ENCODE measurements around the gene AEBP1. TPM values are rescaled to one million over a fixed set of nuclear protein-coding genes. Genes with fewer than 3 reads are reported as not detected.

AEBP1 gene
- total RNA-seq, 1 donor from 2014 or later: 52.2 TPM

DNA sequence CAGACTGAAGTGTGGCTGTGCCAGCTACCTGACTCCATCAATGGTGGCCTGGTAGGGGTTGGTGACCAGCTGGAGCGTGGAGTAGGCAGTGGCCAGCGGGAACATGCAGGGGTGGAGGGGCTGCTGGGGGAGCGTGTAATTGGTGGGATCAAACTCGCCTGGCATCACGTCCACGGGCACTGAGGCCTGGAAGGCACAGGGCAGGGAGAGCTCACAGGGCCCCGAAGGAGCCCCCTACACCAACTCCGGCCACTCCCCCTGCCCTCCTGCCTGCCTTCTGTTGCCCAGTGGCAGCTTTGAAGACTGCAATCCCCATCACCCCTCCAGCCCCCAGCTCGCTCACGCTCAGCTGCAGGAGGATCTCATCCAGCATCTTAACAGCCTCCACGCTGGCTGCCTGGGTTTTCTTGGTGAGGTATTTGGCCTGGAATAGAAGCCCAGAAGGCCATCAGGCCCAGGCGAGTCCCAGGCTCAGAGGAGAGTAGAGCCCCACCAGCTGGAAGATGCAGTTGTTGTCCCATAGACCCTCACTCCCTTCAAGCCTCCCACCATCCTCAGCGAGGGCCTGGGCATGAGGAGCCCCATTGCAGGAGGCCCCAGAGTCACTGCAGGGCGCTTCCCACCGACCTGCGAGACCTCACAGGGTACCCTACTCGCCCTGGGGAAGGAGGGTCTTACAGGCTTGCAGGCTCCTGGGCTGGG lies 12.1 kb downstream of the AEBP1 start:
- DNase-seq (ENCODE audit: low spot score, unreplicated experiment): no peak
- Mint-ChIP-seq H3K27me3 (no peaks in the 10 kb centered on the region), H3K9me3 (ENCODE audit: low read depth) (no peaks in the 10 kb centered on the region), H3K4me3 (ENCODE audit: low read depth) (no peak overlapping the region), H3K27ac (no peak overlapping the region), H3K36me3 (ENCODE audit: insufficient read depth) (peaks cover 13% of the 10 kb centered on the region), H3K4me1 (ENCODE audit: low read depth) (no peaks in the 10 kb centered on the region)
- TF ChIP-seq, protein P1, sequence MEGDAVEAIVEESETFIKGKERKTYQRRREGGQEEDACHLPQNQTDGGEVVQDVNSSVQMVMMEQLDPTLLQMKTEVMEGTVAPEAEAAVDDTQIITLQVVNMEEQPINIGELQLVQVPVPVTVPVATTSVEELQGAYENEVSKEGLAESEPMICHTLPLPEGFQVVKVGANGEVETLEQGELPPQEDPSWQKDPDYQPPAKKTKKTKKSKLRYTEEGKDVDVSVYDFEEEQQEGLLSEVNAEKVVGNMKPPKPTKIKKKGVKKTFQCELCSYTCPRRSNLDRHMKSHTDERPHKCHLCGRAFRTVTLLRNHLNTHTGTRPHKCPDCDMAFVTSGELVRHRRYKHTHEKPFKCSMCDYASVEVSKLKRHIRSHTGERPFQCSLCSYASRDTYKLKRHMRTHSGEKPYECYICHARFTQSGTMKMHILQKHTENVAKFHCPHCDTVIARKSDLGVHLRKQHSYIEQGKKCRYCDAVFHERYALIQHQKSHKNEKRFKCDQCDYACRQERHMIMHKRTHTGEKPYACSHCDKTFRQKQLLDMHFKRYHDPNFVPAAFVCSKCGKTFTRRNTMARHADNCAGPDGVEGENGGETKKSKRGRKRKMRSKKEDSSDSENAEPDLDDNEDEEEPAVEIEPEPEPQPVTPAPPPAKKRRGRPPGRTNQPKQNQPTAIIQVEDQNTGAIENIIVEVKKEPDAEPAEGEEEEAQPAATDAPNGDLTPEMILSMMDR (IDR thresholded peaks at IDR 0.05; ENCODE audit: unreplicated experiment): no peak

DNA sequence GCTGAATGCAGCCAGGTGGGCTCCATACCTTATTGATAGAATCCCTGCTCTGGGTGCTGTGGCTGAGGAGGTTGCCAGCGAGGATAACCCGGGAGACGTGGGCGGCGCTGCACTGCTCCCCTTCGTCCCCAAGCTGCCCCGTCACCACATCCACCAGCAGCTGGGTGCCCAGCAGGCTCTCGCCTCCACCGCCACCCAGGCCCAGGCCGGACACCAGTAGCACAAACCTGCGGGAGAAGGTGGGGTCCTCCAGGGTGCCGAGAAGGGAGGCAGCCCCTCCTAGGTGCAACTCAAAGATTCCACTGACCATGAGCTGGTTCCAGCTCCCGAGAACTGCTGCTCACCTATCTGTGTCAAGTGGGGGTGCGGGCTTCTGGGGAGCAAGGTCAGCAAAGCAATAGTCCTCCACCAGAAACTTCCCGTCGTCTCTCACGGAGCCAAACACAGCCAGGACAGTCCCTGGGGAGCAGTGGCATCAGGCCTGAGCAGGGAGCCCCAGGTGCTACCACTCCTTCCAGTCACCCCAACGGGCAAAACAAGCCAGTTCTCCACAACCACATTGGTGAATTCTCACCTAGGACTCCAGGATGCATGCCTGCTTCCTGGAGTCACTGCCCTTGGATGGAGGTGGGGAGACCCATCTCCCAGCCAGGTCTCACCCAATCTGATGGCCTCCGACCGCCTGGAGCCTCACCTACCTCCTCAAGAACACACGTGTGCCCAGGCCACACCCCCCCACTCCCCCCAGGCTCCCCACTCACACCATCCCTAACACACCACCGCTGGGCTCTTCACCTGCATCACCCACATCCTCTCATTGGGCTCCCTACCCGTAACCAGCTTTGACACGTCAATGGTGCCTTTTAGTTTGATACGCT lies 12.9 kb downstream of the AEBP1 start:
- no peak for DNase-seq (ENCODE audit: low spot score, unreplicated experiment)
- Mint-ChIP-seq H3K9me3 (ENCODE audit: low read depth) (no peaks in the 10 kb centered on the region), H3K27ac (no peak overlapping the region), H3K4me3 (ENCODE audit: low read depth) (no peak overlapping the region), H3K36me3 (ENCODE audit: insufficient read depth) (peaks cover 13% of the 10 kb centered on the region), H3K4me1 (ENCODE audit: low read depth) (peaks cover under 1% of the 10 kb centered on the region), H3K27me3 (no peaks in the 10 kb centered on the region)
- TF ChIP-seq, protein P1 (IDR thresholded peaks at IDR 0.05; ENCODE audit: unreplicated experiment): no peak

DNA sequence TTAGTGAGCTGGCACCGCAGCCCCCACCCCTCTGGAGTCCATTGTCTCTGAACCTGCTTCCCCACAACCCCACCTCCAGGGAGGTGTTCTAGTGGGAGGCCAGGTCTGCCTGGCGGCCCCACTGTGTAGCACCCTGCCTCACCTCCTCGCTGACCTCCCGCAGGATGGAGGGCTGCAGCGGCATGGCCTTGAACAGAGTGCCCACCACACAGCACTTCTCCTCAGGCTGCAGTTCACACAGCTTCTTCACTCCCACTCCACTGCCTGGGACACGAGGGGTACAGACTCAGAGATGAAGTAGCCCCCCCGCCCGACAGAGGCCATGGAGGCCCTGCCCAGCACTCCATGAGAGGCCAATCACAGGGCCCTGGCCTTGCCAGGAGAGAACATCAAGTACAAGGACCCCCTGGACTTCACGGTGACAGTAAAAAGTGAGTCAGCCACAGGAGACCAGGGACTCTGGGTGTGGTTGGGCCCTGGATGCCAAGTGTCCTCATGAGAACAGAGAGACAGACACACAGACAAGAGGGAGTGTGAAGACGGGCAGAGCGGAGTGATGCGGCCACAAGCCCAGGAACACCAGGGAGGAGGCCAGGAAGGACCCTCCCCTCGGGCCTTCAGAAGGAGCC lies 13.8 kb downstream of the AEBP1 start:
- TF ChIP-seq, protein P1 (IDR thresholded peaks at IDR 0.05; ENCODE audit: unreplicated experiment): no peak
- H3K27me3 Mint-ChIP-seq: no peaks in the 10 kb centered on the region
- no peak for DNase-seq (ENCODE audit: low spot score, unreplicated experiment)
- H3K4me3 Mint-ChIP-seq (ENCODE audit: low read depth): no peak overlapping the region
- H3K27ac Mint-ChIP-seq: no peak overlapping the region
- no peaks in the 10 kb centered on the region for H3K9me3 Mint-ChIP-seq (ENCODE audit: low read depth)
- H3K36me3 Mint-ChIP-seq (ENCODE audit: insufficient read depth): peaks cover 13% of the 10 kb centered on the region
- H3K4me1 Mint-ChIP-seq (ENCODE audit: low read depth): peaks cover 8% of the 10 kb centered on the region

DNA sequence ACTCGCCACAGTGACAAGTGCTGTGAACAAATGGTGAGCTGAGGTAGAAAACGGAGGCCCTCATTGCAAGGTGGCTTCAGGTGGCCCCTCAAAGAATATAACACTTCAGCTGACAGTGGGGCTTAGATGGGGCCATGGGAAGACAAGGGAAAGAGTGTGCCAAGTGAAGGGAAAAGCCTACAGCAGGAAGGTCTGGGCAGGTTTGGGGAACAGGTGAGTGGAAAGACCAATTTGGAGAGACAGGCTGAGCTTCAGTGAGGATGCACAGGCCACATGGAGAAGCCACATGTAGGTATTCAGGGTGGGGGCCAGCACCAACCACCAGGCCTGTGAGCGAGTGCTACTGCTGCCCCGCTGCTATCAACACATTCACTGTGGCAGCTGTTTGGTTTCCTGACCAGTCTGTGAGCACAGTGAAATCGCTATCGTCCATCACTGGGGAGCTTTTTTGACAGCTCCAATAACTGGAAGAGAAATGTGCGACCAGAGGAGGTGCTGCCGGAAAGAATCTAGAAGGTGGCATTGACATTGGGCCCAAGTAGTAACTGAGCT lies 15.8 kb downstream of the AEBP1 start:
- DNase-seq (ENCODE audit: low spot score, unreplicated experiment): no peak
- Mint-ChIP-seq H3K27ac (no peak overlapping the region), H3K36me3 (ENCODE audit: insufficient read depth) (peaks cover 11% of the 10 kb centered on the region), H3K9me3 (ENCODE audit: low read depth) (no peaks in the 10 kb centered on the region), H3K4me1 (ENCODE audit: low read depth) (peaks cover 10% of the 10 kb centered on the region), H3K27me3 (no peaks in the 10 kb centered on the region), H3K4me3 (ENCODE audit: low read depth) (no peak overlapping the region)
- TF ChIP-seq, protein P1 (IDR thresholded peaks at IDR 0.05; ENCODE audit: unreplicated experiment): no peak

DNA sequence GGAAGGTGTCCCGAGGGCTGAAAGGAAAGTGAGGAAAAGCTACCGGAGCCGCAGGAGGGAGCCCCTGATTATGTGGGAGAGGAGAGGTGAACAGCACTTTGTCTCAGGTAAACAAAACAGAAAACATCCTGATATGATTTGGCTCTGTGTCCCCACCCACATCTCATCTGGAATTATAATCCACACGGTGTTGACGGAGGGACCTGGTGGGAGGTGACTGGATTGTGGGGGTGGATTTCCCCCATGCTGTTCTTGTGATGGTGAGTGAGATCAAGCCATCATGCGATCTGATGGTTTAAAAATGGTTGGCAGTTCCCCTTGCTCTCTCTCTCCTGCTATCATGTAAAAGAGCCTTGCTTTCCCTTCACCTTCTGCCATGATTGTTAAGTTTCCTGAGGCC lies 16.2 kb downstream of the AEBP1 start:
- no peak for DNase-seq (ENCODE audit: low spot score, unreplicated experiment)
- no peaks in the 10 kb centered on the region for H3K27me3 Mint-ChIP-seq
- H3K4me3 Mint-ChIP-seq (ENCODE audit: low read depth): no peak overlapping the region
- H3K9me3 Mint-ChIP-seq (ENCODE audit: low read depth): no peaks in the 10 kb centered on the region
- peaks cover 11% of the 10 kb centered on the region for H3K36me3 Mint-ChIP-seq (ENCODE audit: insufficient read depth)
- TF ChIP-seq, protein P1 (IDR thresholded peaks at IDR 0.05; ENCODE audit: unreplicated experiment): no peak
- H3K27ac Mint-ChIP-seq: no peak overlapping the region
- H3K4me1 Mint-ChIP-seq (ENCODE audit: low read depth): peaks cover 10% of the 10 kb centered on the region
